ENCODE measurements around the gene IRAK2. TPM values are rescaled to one million over a fixed set of nuclear protein-coding genes. Genes with fewer than 3 reads are reported as not detected.

IRAK2 gene, protein sequence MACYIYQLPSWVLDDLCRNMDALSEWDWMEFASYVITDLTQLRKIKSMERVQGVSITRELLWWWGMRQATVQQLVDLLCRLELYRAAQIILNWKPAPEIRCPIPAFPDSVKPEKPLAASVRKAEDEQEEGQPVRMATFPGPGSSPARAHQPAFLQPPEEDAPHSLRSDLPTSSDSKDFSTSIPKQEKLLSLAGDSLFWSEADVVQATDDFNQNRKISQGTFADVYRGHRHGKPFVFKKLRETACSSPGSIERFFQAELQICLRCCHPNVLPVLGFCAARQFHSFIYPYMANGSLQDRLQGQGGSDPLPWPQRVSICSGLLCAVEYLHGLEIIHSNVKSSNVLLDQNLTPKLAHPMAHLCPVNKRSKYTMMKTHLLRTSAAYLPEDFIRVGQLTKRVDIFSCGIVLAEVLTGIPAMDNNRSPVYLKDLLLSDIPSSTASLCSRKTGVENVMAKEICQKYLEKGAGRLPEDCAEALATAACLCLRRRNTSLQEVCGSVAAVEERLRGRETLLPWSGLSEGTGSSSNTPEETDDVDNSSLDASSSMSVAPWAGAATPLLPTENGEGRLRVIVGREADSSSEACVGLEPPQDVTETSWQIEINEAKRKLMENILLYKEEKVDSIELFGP
- total RNA-seq (1 to 10 TPM in 9 of 10 donors, under 1 TPM in 1; 0.92 to 3.6 (median 1.5) TPM), polyA plus RNA-seq (under 1 TPM; 0.73 to 0.84 TPM)
- long read RNA-seq, donor 1, partial matches to known transcripts, result 0 of 1 reads
- long read RNA-seq, donor 1, other reads (novel, unspliced or antisense), result 1 of 1 reads
- long read RNA-seq, donor 2, partial matches to known transcripts, result 0 of 2 reads
- long read RNA-seq, donor 2, other reads (novel, unspliced or antisense), result 0 of 2 reads
- long read RNA-seq, donor 3, partial matches to known transcripts, result 3 of 7 reads
- long read RNA-seq, donor 3, other reads (novel, unspliced or antisense), result 1 of 7 reads

DNA sequence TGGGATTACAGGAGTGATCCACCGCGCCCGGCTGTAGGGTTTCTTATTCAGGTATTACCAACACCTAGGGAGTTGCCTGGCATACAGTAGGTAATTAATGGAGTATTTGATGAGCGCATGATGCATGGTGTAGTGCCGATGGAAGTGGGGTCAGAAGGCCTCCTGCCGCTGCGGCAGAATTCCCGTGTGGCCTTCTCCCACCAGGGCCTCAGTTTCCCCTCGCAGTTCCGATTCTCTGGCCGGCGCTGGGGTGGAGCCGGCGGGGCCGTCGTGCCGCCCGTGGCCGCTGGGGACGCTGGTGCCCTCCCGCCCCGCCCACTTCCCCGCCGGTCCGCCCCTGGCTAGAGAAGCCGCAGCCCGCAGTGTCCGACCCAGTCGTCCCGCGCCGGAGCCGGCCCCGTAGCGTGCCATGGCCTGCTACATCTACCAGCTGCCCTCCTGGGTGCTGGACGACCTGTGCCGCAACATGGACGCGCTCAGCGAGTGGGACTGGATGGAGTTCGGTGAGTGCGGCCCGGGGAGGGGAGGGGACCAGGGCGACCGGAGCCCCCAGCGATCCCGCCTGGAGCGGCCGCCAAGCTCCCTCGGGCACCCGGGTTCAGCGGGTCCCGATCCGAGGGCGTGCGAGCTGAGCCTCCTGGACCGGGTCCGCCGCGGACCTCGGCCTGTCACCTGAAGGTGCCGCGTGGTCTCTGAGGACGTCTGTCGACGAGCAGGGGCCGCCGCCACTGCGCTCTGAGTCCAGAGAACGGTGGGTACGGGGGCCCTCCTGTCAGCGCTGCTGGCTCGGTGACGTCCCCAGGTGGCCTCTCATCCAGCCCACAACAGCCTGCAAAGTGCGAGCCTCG, at the start of gene IRAK2:
TSS of gene IRAK2 (plus strand) at position 374 of the 848 bp plus-strand sequence. CDS start at position 410, 36 bp downstream.
- peaks cover 0 to 27% (median 5%) of the 10 kb centered on the region in 9 donors for H3K4me1 ChIP-seq
- peak within 1 kb of the TSS in 8 of 10 donors; percentile 3 to 89 (median 72) for H3K27ac ChIP-seq
- peaks cover 0 to 12% (median 0%) of the 10 kb centered on the region in 11 donors for H3K9me3 ChIP-seq
- peak; percentile 93 to 97 (median 95) for ATAC-seq
- H3K4me3 ChIP-seq, result peak within 1 kb of the TSS; percentile 56 to 92 (median 82)
- H3K27me3 ChIP-seq, result no peaks in the 10 kb centered on the region
- WGBS, 2 donors, result 3 to 4% methylated on average over 69 to 76 of the region's 76 CpGs
- H3K36me3 ChIP-seq, result peaks cover 0 to 6% (median 0%) of the 10 kb centered on the region in 9 donors
- TF ChIP-seq, protein P1, sequence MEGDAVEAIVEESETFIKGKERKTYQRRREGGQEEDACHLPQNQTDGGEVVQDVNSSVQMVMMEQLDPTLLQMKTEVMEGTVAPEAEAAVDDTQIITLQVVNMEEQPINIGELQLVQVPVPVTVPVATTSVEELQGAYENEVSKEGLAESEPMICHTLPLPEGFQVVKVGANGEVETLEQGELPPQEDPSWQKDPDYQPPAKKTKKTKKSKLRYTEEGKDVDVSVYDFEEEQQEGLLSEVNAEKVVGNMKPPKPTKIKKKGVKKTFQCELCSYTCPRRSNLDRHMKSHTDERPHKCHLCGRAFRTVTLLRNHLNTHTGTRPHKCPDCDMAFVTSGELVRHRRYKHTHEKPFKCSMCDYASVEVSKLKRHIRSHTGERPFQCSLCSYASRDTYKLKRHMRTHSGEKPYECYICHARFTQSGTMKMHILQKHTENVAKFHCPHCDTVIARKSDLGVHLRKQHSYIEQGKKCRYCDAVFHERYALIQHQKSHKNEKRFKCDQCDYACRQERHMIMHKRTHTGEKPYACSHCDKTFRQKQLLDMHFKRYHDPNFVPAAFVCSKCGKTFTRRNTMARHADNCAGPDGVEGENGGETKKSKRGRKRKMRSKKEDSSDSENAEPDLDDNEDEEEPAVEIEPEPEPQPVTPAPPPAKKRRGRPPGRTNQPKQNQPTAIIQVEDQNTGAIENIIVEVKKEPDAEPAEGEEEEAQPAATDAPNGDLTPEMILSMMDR (IDR thresholded peaks at IDR 0.05), result peak; percentile 86 to 98 (median 97)
- intact Hi-C loops (cut with DNase I), result loop anchor here in 9 of 10 donors (2.0 to 10.0 kb wide), 4 partner anchors 53 to 60 kb away; no protein-coding TSS in a partner anchor
- DNase-seq, result peak; percentile 70 to 80

DNA sequence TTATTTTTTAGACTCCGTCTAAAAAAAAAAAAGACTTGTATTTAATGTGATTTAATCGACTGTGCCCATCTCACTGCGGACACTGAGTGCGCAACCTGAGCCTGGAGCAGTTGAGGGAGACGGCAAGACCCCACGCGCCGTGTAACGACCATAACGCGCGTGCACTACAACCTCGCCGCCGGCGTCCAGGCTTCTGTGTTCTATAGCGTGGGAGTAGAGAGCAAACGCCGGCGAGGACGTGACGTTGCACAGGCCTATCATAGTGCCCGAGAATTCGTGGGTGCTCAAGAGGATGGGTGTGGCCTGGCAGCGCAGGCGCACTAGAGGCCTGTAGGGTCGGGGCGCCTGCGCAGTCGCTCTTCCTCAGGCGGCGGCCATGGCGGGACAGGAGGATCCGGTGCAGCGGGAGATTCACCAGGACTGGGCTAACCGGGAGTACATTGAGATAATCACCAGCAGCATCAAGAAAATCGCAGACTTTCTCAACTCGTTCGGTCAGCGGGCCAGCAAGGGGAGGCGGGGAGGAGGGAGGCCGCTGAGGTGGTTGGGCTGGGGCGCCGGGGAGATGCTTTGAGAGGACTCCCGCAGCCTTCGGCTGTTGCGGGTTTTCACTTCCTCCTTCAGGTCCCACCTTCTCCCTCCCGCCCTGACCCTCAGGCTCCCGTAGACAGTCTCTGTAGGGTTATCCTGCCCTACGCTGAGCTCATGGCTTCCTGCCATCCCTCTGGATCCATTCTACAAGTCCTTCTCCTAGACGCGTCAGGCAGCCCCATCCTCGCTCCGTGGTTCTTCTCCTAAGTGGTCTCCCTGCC, 49.2 kb upstream of the IRAK2 start, which contains the start of gene BRK1:
TSS of gene BRK1 (plus strand) at position 350 of the 812 bp plus-strand sequence. CDS start at position 377, 27 bp downstream.
- no peaks in the 10 kb centered on the region for H3K9me3 ChIP-seq
- peak within 1 kb of the TSS in 9 of 10 donors; percentile 66 to 90 (median 83) for H3K27ac ChIP-seq
- no peaks in the 10 kb centered on the region for H3K27me3 ChIP-seq
- peaks cover 0 to 26% (median 0%) of the 10 kb centered on the region in 9 donors for H3K36me3 ChIP-seq
- H3K4me3 ChIP-seq, result peak within 1 kb of the TSS; percentile 77 to 97 (median 84)
- ATAC-seq, result peak; percentile 100
- TF ChIP-seq, protein P1 (IDR thresholded peaks at IDR 0.05), result no peak
- WGBS, 2 donors, result 1% methylated on average over 54 of the region's 54 CpGs
- peak; percentile 94 to 95 for DNase-seq
- peaks cover 3 to 44% (median 31%) of the 10 kb centered on the region in 9 donors for H3K4me1 ChIP-seq
- intact Hi-C loops (cut with DNase I), result loop anchor here in 3 of 10 donors (1.0 to 10.0 kb wide), 4 partner anchors 26 to 181 kb away; partner anchors contain the start of genes FANCD2 (in 2 of the 3), CRELD1 (in 1 of the 3) and VHL (in 1 of the 3)

DNA sequence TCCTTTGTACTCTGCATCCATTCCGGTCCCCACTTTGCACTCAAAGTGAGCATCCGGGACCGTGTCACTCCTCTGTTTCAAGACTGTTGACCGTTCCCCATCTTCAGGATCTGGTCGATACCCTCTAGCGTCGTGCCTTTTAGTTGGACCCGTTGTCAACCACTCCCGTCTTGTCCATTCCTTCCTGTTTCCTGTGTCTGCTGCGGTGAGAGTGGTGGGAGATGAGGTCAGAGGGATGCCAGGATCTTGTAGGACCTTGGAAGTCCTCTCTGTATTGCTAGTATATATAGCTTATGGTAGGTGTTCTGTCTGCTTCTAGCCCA, 48.6 kb upstream of the IRAK2 start:
- Histone ChIP-seq H3K36me3 (peaks cover 0 to 32% (median 0%) of the 10 kb centered on the region in 9 donors), H3K27me3 (no peaks in the 10 kb centered on the region), H3K9me3 (no peaks in the 10 kb centered on the region), H3K27ac (peak overlapping the region in 9 of 10 donors; percentile 66 to 90 (median 83)), H3K4me3 (peak overlapping the region; percentile 77 to 97 (median 84)), H3K4me1 (peaks cover 3 to 44% (median 31%) of the 10 kb centered on the region in 9 donors)
- 1% methylated on average over 10 of the region's 10 CpGs for WGBS, 2 donors
- TF ChIP-seq, protein P1 (IDR thresholded peaks at IDR 0.05), result no peak
- DNase-seq (no peak), ATAC-seq (peak in 4 of 8 donors; percentile 4 to 25 (median 12))
- intact Hi-C loops (cut with DNase I), result loop anchor here in 3 of 10 donors (5.0 to 10.0 kb wide), 3 partner anchors 91 to 181 kb away; partner anchors contain the start of genes FANCD2 (in 2 of the 3) and CRELD1 (in 1 of the 3)

Data from heart right ventricle (tissue), 16 donors.